ENCODE measurements around the gene B4GAT1. TPM values are rescaled to one million over a fixed set of nuclear protein-coding genes. Genes with fewer than 3 reads are reported as not detected.

Gene B4GAT1
- total and polyA plus RNA-seq, 2 donors (not counting 1 experiment from before 2014, with no cell fraction given), result 1.4 to 5.2 TPM

DNA sequence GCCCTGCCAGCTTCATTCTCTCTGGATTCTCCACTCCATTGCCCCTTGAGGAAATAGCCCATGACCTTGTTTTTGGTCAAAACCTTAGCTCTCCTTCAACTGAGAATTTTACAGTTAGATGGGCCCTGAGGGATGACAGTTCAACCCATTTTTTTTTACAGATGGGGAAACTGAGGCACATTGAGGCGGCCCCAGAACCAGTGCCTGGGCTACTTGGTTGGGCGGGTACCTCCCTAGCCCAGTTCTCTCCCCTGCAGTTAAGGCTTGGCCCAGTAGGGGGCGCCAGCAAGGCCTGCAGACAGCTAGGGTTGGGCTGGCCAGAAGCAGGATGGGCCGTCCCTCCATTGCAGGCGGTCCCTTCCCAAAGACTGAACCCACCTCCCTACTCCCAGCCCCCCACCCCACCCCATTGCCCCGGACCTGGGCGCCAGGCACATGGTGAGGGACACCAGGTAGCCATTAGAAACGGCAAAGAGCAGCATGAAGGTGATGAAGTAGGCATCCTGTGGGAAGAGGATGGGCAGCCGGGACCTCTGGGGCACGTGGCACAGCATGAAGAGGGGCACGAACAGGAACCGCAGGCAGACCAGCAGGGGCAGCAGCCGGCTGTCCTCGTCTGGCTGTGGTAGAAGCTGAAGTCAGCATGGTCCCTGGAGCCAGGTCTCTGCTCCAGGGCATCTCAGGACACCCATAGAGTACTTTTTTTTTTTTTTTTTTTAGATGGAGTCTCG lies 16.5 kb upstream of the B4GAT1 start:
- Histone ChIP-seq H3K4me3 (ENCODE audit: control extremely low read depth in 1 of 5, extremely low read depth in 1 of 5, insufficient read depth in 1 of 5, low read depth in 2 of 5, low read length in 4 of 5) (no peak overlapping the region), H3K9ac (ENCODE audit: low read length) (no peak overlapping the region), H3K36me3 (replicated peaks in 1 of 2; ENCODE audit: control extremely low read depth in 1 of 2, control insufficient read depth in 1 of 2, extremely low read depth in 1 of 2, insufficient read depth in 2 of 2, low read length in 1 of 2) (no peaks in the 10 kb centered on the region), H3K27ac (ENCODE audit: low read length in 2 of 2) (no peak overlapping the region), H2AFZ (ENCODE audit: insufficient read depth, low read depth, low read length, poor library complexity, severe bottlenecking) (no peak overlapping the region), H3K4me1 (ENCODE audit: control insufficient read depth in 2 of 2, insufficient read depth in 2 of 2, low read length in 2 of 2) (no peaks in the 10 kb centered on the region), H3K9me3 (ENCODE audit: control extremely low read depth in 1 of 3, control insufficient read depth in 2 of 3, insufficient read depth in 1 of 3, low read length in 2 of 3) (no peaks in the 10 kb centered on the region), H3K4me2 (replicated peaks; ENCODE audit: low read depth, low read length, poor library complexity, severe bottlenecking) (no peak overlapping the region), H3K27me3 (replicated peaks in 1 of 4; ENCODE audit: control extremely low read depth in 1 of 4, control insufficient read depth in 3 of 4, insufficient read depth in 4 of 4, low read length in 3 of 4) (no peaks in the 10 kb centered on the region), H3K79me2 (ENCODE audit: control insufficient read depth, insufficient read depth, low read length) (no peaks in the 10 kb centered on the region), H4K20me1 (ENCODE audit: control insufficient read depth, insufficient read depth, low read length, poor library complexity, severe bottlenecking) (no peaks in the 10 kb centered on the region)
- ChIA-PET CTCF (interaction anchor here (0.6 to 3.9 kb wide), 9 partner anchors 8 to 115 kb away, joined by 3 to 25 read pairs (median 5); partner anchors contain the start of genes BRMS1 and SLC29A2), POLR2A (no interaction called here)
- ATAC-seq (ENCODE audit: low read depth) (peak; percentile 56), DNase-seq (peak; percentile 53)
- TF ChIP-seq, protein P1, sequence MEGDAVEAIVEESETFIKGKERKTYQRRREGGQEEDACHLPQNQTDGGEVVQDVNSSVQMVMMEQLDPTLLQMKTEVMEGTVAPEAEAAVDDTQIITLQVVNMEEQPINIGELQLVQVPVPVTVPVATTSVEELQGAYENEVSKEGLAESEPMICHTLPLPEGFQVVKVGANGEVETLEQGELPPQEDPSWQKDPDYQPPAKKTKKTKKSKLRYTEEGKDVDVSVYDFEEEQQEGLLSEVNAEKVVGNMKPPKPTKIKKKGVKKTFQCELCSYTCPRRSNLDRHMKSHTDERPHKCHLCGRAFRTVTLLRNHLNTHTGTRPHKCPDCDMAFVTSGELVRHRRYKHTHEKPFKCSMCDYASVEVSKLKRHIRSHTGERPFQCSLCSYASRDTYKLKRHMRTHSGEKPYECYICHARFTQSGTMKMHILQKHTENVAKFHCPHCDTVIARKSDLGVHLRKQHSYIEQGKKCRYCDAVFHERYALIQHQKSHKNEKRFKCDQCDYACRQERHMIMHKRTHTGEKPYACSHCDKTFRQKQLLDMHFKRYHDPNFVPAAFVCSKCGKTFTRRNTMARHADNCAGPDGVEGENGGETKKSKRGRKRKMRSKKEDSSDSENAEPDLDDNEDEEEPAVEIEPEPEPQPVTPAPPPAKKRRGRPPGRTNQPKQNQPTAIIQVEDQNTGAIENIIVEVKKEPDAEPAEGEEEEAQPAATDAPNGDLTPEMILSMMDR (IDR thresholded peaks at IDR 0.05), result peak; percentile 70
- no peak for TF ChIP-seq EZH2 (IDR thresholded peaks at IDR 0.05; ENCODE audit: borderline replicate concordance, insufficient read depth, low read depth, low read length, poor library complexity, severe bottlenecking)
- Mint-ChIP-seq H3K27ac (no peak overlapping the region), H3K27me3 (no peaks in the 10 kb centered on the region), H3K4me3 (no peak overlapping the region), H3K4me1 (no peaks in the 10 kb centered on the region), H3K9me3 (ENCODE audit: insufficient read depth) (no peaks in the 10 kb centered on the region)
- intact Hi-C loops (cut with micrococcal nuclease), result no loop called here
- 82% methylated on average over 10 of the region's 15 CpGs for WGBS (ENCODE audit: insufficient coverage)

DNA sequence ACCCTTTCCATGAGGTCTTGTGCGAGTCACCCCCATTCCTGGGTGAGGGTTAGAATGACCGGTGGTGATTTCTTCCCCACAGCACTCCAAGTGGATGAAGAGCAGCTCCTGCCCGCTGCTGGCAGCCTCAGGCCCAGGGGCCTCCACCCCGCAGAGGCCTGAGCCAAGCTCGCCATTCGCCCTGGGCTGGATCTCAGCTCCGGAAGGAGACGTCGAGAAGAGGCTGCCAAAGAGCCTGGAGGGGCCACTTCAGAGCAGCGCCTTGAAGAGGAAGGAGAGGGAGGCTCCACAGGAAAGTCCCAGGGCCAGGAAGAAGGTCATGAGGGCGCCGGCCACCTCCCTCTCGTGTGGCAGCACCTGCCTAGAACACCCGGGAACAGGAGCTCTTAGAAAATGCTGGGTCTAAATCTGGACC lies 15.8 kb upstream of the B4GAT1 start:
- ATAC-seq (ENCODE audit: low read depth), result no peak
- Mint-ChIP-seq H3K27ac (no peak overlapping the region), H3K27me3 (no peaks in the 10 kb centered on the region), H3K4me3 (no peak overlapping the region), H3K4me1 (no peaks in the 10 kb centered on the region), H3K9me3 (ENCODE audit: insufficient read depth) (no peaks in the 10 kb centered on the region)
- Histone ChIP-seq H2AFZ (ENCODE audit: insufficient read depth, low read depth, low read length, poor library complexity, severe bottlenecking) (no peak overlapping the region), H4K20me1 (ENCODE audit: control insufficient read depth, insufficient read depth, low read length, poor library complexity, severe bottlenecking) (no peaks in the 10 kb centered on the region), H3K9ac (ENCODE audit: low read length) (no peak overlapping the region), H3K27ac (ENCODE audit: low read length in 2 of 2) (no peak overlapping the region), H3K4me1 (ENCODE audit: control insufficient read depth in 2 of 2, insufficient read depth in 2 of 2, low read length in 2 of 2) (no peaks in the 10 kb centered on the region), H3K4me2 (replicated peaks; ENCODE audit: low read depth, low read length, poor library complexity, severe bottlenecking) (no peak overlapping the region), H3K27me3 (replicated peaks in 1 of 4; ENCODE audit: control extremely low read depth in 1 of 4, control insufficient read depth in 3 of 4, insufficient read depth in 4 of 4, low read length in 3 of 4) (no peaks in the 10 kb centered on the region), H3K36me3 (replicated peaks in 1 of 2; ENCODE audit: control extremely low read depth in 1 of 2, control insufficient read depth in 1 of 2, extremely low read depth in 1 of 2, insufficient read depth in 2 of 2, low read length in 1 of 2) (no peaks in the 10 kb centered on the region), H3K9me3 (ENCODE audit: control extremely low read depth in 1 of 3, control insufficient read depth in 2 of 3, insufficient read depth in 1 of 3, low read length in 2 of 3) (no peaks in the 10 kb centered on the region), H3K79me2 (ENCODE audit: control insufficient read depth, insufficient read depth, low read length) (no peaks in the 10 kb centered on the region), H3K4me3 (ENCODE audit: control extremely low read depth in 1 of 5, extremely low read depth in 1 of 5, insufficient read depth in 1 of 5, low read depth in 2 of 5, low read length in 4 of 5) (no peak overlapping the region)
- TF ChIP-seq, protein P1 (IDR thresholded peaks at IDR 0.05), result no peak
- no peak for TF ChIP-seq EZH2 (IDR thresholded peaks at IDR 0.05; ENCODE audit: borderline replicate concordance, insufficient read depth, low read depth, low read length, poor library complexity, severe bottlenecking)
- DNase-seq, result no peak
- ChIA-PET POLR2A (no interaction called here), CTCF (interaction anchor here (0.6 to 3.9 kb wide), 9 partner anchors 8 to 179 kb away, joined by 3 to 25 read pairs (median 5); partner anchors contain the start of genes BRMS1 and SLC29A2)
- WGBS (ENCODE audit: insufficient coverage), result 97% methylated on average over 14 of the region's 14 CpGs
- intact Hi-C loops (cut with micrococcal nuclease), result no loop called here
